Measurements from ENCODE around the gene FABP6.

The FABP6 gene

GRCh38 chr5:160272889-160273288 is 43.6 kb downstream of the FABP6 start:
- ATAC-seq = no peak
- TF ChIP-seq TOX (CRISPR knock-in tag; IDR thresholded peaks at IDR 0.05; ENCODE audit: borderline replicate concordance) = no peak
- TF ChIP-seq BACH2 (CRISPR knock-in tag; IDR thresholded peaks at IDR 0.05; ENCODE audit: borderline replicate concordance) = no peak
- TF ChIP-seq ZNF70 (CRISPR knock-in tag; IDR thresholded peaks at IDR 0.05) = no peak
- no peak for TF ChIP-seq POU6F1 (CRISPR knock-in tag; IDR thresholded peaks at IDR 0.05; ENCODE audit: borderline replicate concordance, low read depth)
- no peak for TF ChIP-seq CSDC2 (CRISPR knock-in tag; IDR thresholded peaks at IDR 0.05)
- TF ChIP-seq RARB (CRISPR knock-in tag; IDR thresholded peaks at IDR 0.05) = no peak
- no peak for TF ChIP-seq ZFP30 (CRISPR knock-in tag; IDR thresholded peaks at IDR 0.05)
- TF ChIP-seq PATZ1 (CRISPR knock-in tag; IDR thresholded peaks at IDR 0.05; ENCODE audit: borderline replicate concordance) = no peak
- no peak for TF ChIP-seq ZFP3 (CRISPR knock-in tag; IDR thresholded peaks at IDR 0.05)
- TF ChIP-seq CSRNP3 (CRISPR knock-in tag; IDR thresholded peaks at IDR 0.05) = no peak
- TF ChIP-seq PPARA (CRISPR knock-in tag; IDR thresholded peaks at IDR 0.05; ENCODE audit: borderline replicate concordance) = no peak

GRCh38 chr5:160274483-160274931 is 45.2 kb downstream of the FABP6 start:
- TF ChIP-seq TCF4 (CRISPR knock-in tag; IDR thresholded peaks at IDR 0.05; ENCODE audit: borderline replicate concordance) (no peak), PPARA (CRISPR knock-in tag; IDR thresholded peaks at IDR 0.05; ENCODE audit: borderline replicate concordance) (no peak), GLIS3 (CRISPR knock-in tag; IDR thresholded peaks at IDR 0.05) (no peak), CSRNP3 (CRISPR knock-in tag; IDR thresholded peaks at IDR 0.05) (no peak), ZNF565 (CRISPR knock-in tag; conservative IDR thresholded peaks at IDR 0.05; ENCODE audit: low read depth) (no peak)
- ATAC-seq = no peak

- TF ChIP-seq ZFP3 (CRISPR knock-in tag; IDR thresholded peaks at IDR 0.05) (no peak), ZNF70 (CRISPR knock-in tag; IDR thresholded peaks at IDR 0.05) (no peak), CREB5 (CRISPR knock-in tag; IDR thresholded peaks at IDR 0.05; ENCODE audit: low read depth) (no peak), ZNF565 (CRISPR knock-in tag; conservative IDR thresholded peaks at IDR 0.05; ENCODE audit: low read depth) (no peak), OSR1 (CRISPR knock-in tag; IDR thresholded peaks at IDR 0.05) (no peak)
- no peak for ATAC-seq
These were observed 49.0 kb downstream of the FABP6 start for GRCh38 chr5:160278343-160278742.

GRCh38 chr5:160280384-160281095 is 51.2 kb downstream of the FABP6 start:
- TF ChIP-seq OSR1 (CRISPR knock-in tag; IDR thresholded peaks at IDR 0.05) (no peak), ZFP3 (CRISPR knock-in tag; IDR thresholded peaks at IDR 0.05) (no peak)
- no peak for ATAC-seq

GRCh38 chr5:160281275-160281674 is 52.0 kb downstream of the FABP6 start:
- ATAC-seq = no peak
- TF ChIP-seq ZNF8 (CRISPR knock-in tag; IDR thresholded peaks at IDR 0.05) (no peak), OSR1 (CRISPR knock-in tag; IDR thresholded peaks at IDR 0.05) (no peak), ESRRG (CRISPR knock-in tag; IDR thresholded peaks at IDR 0.05) (no peak), BACH2 (CRISPR knock-in tag; IDR thresholded peaks at IDR 0.05; ENCODE audit: borderline replicate concordance) (no peak), ZNF70 (CRISPR knock-in tag; IDR thresholded peaks at IDR 0.05) (no peak), ZFP3 (CRISPR knock-in tag; IDR thresholded peaks at IDR 0.05) (no peak), ZFP30 (CRISPR knock-in tag; IDR thresholded peaks at IDR 0.05) (no peak), SNAI2 (CRISPR knock-in tag; IDR thresholded peaks at IDR 0.05) (no peak), ZNF565 (CRISPR knock-in tag; conservative IDR thresholded peaks at IDR 0.05; ENCODE audit: low read depth) (no peak)

All from SK-N-SH treated with all-trans-retinoic acid at 6 μM for 48 hours (cell line).